Activated CD8-positive, alpha-beta memory T cell treated with anti-CD3 and anti-CD28 coated beads, Interleukin-2, amount 50 U/mL, for 1 hour (primary cell): ENCODE results near the gene CPZ.

ENCODE experiments used
- DNase-seq: peaks from one replicate; pipeline ENCODE4 v3.0.0-alpha.2; 2020; ENCODE audit errors: extremely low read depth

Gene CPZ

GRCh38 chr4:8592366-8593263, at the start of gene CPZ:
Gene CPZ, plus strand, starts transcription at chr4:8592765. Its CDS starts 69 bp downstream, at chr4:8592834.
- DNase-seq, result no peak

- DNase-seq, result no peak
Observed at GRCh38 chr4:8542776-8543525, 49.6 kb upstream of the CPZ start.

GRCh38 chr4:8543623-8544022, 48.9 kb upstream of the CPZ start:
- no peak for DNase-seq

GRCh38 chr4:8544282-8544681, 48.3 kb upstream of the CPZ start:
- DNase-seq, result no peak

- no peak for DNase-seq
Observed at GRCh38 chr4:8544741-8545438, 47.7 kb upstream of the CPZ start.

GRCh38 chr4:8545439-8545765, 47.2 kb upstream of the CPZ start:
- no peak for DNase-seq

- DNase-seq, result no peak
Observed at GRCh38 chr4:8546766-8547107, 45.8 kb upstream of the CPZ start.

- DNase-seq, result no peak
Observed at GRCh38 chr4:8547108-8547911, 45.3 kb upstream of the CPZ start.

GRCh38 chr4:8547912-8548730, 44.4 kb upstream of the CPZ start:
- no peak for DNase-seq

- no peak for DNase-seq
Observed at GRCh38 chr4:8548731-8549351, 43.7 kb upstream of the CPZ start.

- DNase-seq, result no peak
Observed at GRCh38 chr4:8549352-8549931, 43.1 kb upstream of the CPZ start.

- DNase-seq, result no peak
Observed at GRCh38 chr4:8550691-8551090, 41.9 kb upstream of the CPZ start.

- no peak for DNase-seq
Observed at GRCh38 chr4:8552024-8552423, 40.5 kb upstream of the CPZ start.

GRCh38 chr4:8552581-8553205, 39.9 kb upstream of the CPZ start:
- DNase-seq, result no peak

- DNase-seq, result no peak
Observed at GRCh38 chr4:8553216-8553615, 39.3 kb upstream of the CPZ start.

GRCh38 chr4:8553991-8554405, 38.6 kb upstream of the CPZ start:
- no peak for DNase-seq

GRCh38 chr4:8554555-8555100, 37.9 kb upstream of the CPZ start:
- no peak for DNase-seq

- DNase-seq, result no peak
Observed at GRCh38 chr4:8555716-8556115, 36.8 kb upstream of the CPZ start.
